ENCODE measurements around the gene PALLD.

Gene PALLD

DNA sequence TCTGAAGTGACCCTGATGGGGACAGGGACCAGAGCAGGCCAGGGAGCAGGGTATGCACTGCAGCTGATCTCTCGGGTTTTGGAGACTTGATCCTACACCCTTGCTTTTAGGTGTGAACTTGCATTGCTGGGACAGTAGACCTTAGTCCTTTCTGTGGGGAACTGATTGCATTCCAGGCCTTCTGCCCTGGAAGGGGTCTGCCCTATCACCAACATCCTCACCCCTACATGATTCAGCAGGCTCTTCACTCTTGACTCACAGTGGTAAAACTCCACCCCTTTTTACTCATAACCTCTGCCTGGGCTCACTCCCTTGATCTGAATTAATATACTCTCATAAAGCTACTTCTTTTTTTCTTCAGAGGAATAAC lies 10.0 kb upstream of the PALLD start:
- H3K4me3 ChIP-seq (ENCODE audit: low read depth in 1 of 2, low read length in 2 of 2), result no peak overlapping the region
- no peaks in the 10 kb centered on the region for H3K79me2 ChIP-seq (ENCODE audit: insufficient read depth, low read length)
- no peak for TF ChIP-seq EZH2 (IDR thresholded peaks at IDR 0.05; ENCODE audit: borderline replicate concordance, low read depth, low read length, severe bottlenecking)
- TF ChIP-seq, protein P1, sequence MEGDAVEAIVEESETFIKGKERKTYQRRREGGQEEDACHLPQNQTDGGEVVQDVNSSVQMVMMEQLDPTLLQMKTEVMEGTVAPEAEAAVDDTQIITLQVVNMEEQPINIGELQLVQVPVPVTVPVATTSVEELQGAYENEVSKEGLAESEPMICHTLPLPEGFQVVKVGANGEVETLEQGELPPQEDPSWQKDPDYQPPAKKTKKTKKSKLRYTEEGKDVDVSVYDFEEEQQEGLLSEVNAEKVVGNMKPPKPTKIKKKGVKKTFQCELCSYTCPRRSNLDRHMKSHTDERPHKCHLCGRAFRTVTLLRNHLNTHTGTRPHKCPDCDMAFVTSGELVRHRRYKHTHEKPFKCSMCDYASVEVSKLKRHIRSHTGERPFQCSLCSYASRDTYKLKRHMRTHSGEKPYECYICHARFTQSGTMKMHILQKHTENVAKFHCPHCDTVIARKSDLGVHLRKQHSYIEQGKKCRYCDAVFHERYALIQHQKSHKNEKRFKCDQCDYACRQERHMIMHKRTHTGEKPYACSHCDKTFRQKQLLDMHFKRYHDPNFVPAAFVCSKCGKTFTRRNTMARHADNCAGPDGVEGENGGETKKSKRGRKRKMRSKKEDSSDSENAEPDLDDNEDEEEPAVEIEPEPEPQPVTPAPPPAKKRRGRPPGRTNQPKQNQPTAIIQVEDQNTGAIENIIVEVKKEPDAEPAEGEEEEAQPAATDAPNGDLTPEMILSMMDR (IDR thresholded peaks at IDR 0.05; ENCODE audit: borderline replicate concordance, extremely low read depth, low read length, poor library complexity, severe bottlenecking), result no peak
- no peak overlapping the region for H3K9ac ChIP-seq (ENCODE audit: low read depth, low read length)
- no peaks in the 10 kb centered on the region for H3K27me3 ChIP-seq (ENCODE audit: insufficient read depth, low read length, poor library complexity)
- no peaks in the 10 kb centered on the region for H3K9me3 ChIP-seq (ENCODE audit: insufficient read depth, low read length, severe bottlenecking)
- peaks cover 36% of the 10 kb centered on the region for H3K4me1 ChIP-seq (ENCODE audit: insufficient read depth, low read length)
- no peak overlapping the region for H2AFZ ChIP-seq (ENCODE audit: low read depth, low read length)
- H3K27ac ChIP-seq (ENCODE audit: low read length), result no peak overlapping the region
- ATAC-seq (ENCODE audit: insufficient read depth, low read depth) (no peak), DNase-seq (no peak)
- H3K36me3 ChIP-seq (ENCODE audit: insufficient read depth, low read length), result no peaks in the 10 kb centered on the region
- no peaks in the 10 kb centered on the region for H4K20me1 ChIP-seq (ENCODE audit: insufficient read depth, low read length)
- H3K4me2 ChIP-seq (ENCODE audit: insufficient read depth, low read length), result no peak overlapping the region

DNA sequence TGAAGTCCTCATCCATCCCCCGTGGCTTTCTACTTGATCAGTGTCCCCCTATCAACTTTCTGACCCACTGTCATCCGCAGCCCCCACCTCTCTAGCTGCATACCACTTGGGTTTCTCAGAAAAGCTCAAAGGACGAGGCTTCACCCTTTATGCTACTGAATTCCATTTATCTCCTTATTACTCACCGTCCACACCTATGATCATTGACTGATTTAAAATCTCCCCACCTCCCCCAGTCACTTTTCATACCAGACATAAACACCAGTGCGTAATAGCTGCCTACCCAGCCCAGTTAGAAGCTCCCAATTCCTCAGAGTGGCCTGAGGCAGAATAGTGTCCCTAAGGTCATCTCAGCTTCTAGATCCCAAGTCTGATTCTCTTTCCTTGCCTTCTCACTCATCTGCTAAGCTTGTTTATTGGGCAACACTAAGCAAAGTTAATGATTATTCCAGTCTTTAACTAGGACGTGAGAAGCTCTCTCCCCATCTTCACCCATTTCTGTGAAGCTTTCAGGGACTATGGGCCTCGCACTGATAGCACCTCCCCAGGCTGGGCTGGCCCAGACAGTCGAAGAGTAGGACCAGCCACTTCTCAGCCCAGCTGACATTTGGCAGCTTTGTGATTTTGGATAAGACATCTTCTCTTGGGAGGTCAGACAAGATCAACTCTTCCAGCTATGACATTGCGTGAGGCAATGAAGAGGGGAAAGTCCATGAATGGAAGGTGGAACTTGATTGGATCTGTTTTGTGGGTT lies 9.4 kb upstream of the PALLD start:
- no peaks in the 10 kb centered on the region for H4K20me1 ChIP-seq (ENCODE audit: insufficient read depth, low read length)
- H3K79me2 ChIP-seq (ENCODE audit: insufficient read depth, low read length), result no peaks in the 10 kb centered on the region
- H3K9me3 ChIP-seq (ENCODE audit: insufficient read depth, low read length, severe bottlenecking), result no peaks in the 10 kb centered on the region
- H3K4me2 ChIP-seq (ENCODE audit: insufficient read depth, low read length), result no peak overlapping the region
- no peak overlapping the region for H2AFZ ChIP-seq (ENCODE audit: low read depth, low read length)
- no peaks in the 10 kb centered on the region for H3K36me3 ChIP-seq (ENCODE audit: insufficient read depth, low read length)
- DNase-seq (no peak), ATAC-seq (ENCODE audit: insufficient read depth, low read depth) (no peak)
- H3K4me1 ChIP-seq (ENCODE audit: insufficient read depth, low read length), result peaks cover 30% of the 10 kb centered on the region
- TF ChIP-seq, protein P1 (IDR thresholded peaks at IDR 0.05; ENCODE audit: borderline replicate concordance, extremely low read depth, low read length, poor library complexity, severe bottlenecking), result no peak
- TF ChIP-seq EZH2 (IDR thresholded peaks at IDR 0.05; ENCODE audit: borderline replicate concordance, low read depth, low read length, severe bottlenecking), result no peak
- no peak overlapping the region for H3K4me3 ChIP-seq (ENCODE audit: low read depth in 1 of 2, low read length in 2 of 2)
- H3K27me3 ChIP-seq (ENCODE audit: insufficient read depth, low read length, poor library complexity), result no peaks in the 10 kb centered on the region
- no peak overlapping the region for H3K27ac ChIP-seq (ENCODE audit: low read length)
- H3K9ac ChIP-seq (ENCODE audit: low read depth, low read length), result no peak overlapping the region

DNA sequence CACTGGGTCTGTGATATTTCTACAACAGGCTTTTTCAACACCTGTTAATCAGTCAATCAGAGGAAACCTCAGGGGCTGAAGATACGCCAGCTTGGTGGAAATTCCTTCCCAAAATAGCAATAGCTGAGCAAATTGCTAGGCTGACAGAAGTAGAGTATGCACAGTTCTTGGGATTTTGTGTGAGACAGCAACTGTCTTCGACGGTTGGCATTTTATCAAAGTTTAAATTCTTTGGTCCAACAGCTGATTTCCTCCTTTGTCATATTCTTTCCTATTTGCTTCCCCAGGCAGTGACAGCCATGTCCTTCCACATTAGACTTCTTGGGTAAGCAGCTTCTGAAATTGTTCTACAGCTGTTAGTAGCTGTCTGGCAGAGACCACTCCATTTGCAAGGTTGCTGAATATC lies 8.0 kb upstream of the PALLD start:
- peak overlapping the region; percentile 55 for H3K27ac ChIP-seq (ENCODE audit: low read length)

More for the DNA sequence above, 8.0 kb upstream of the PALLD start:
- peak; percentile 79 for ATAC-seq (ENCODE audit: insufficient read depth, low read depth)
- H2AFZ ChIP-seq (ENCODE audit: low read depth, low read length), result peak overlapping the region; percentile 8; the same call in 1 of the 2 replicates
- H3K9ac ChIP-seq (ENCODE audit: low read depth, low read length), result no peak overlapping the region; the same call in 1 of the 2 replicates
- H3K4me2 ChIP-seq (ENCODE audit: insufficient read depth, low read length), result peak overlapping the region; percentile 37
- H3K9me3 ChIP-seq (ENCODE audit: insufficient read depth, low read length, severe bottlenecking), result no peaks in the 10 kb centered on the region
- no peak overlapping the region for H3K4me3 ChIP-seq (ENCODE audit: low read depth in 1 of 2, low read length in 2 of 2)
- H3K27me3 ChIP-seq (ENCODE audit: insufficient read depth, low read length, poor library complexity), result no peaks in the 10 kb centered on the region
- H3K79me2 ChIP-seq (ENCODE audit: insufficient read depth, low read length), result no peaks in the 10 kb centered on the region
- H4K20me1 ChIP-seq (ENCODE audit: insufficient read depth, low read length), result no peaks in the 10 kb centered on the region
- no peaks in the 10 kb centered on the region for H3K36me3 ChIP-seq (ENCODE audit: insufficient read depth, low read length)
- no peak for TF ChIP-seq EZH2 (IDR thresholded peaks at IDR 0.05; ENCODE audit: borderline replicate concordance, low read depth, low read length, severe bottlenecking)
- TF ChIP-seq, protein P1 (IDR thresholded peaks at IDR 0.05; ENCODE audit: borderline replicate concordance, extremely low read depth, low read length, poor library complexity, severe bottlenecking), result no peak
- DNase-seq, result peak; percentile 39
- H3K4me1 ChIP-seq (ENCODE audit: insufficient read depth, low read length), result peaks cover 17% of the 10 kb centered on the region
